C4-2B (cell line): Measurements from ENCODE around the gene MAP1B.

Source experiments
- H3K27ac ChIP-seq: fragments of 450-650 bp; 2 replicates; pipeline ENCODE4 v1.5.1; 2017
- ZFX ChIP-seq: fragments of 450-650 bp; IDR thresholded peaks from 2 replicates; pipeline ENCODE4 v1.6.1; 2017
- TF ChIP-seq, protein P1 (sequence below): fragments of 450-650 bp; conservative IDR thresholded peaks from 2 replicates; pipeline ENCODE4 v1.5.1; 2017; ENCODE audit warnings: mild to moderate bottlenecking

MAP1B gene

DNA sequence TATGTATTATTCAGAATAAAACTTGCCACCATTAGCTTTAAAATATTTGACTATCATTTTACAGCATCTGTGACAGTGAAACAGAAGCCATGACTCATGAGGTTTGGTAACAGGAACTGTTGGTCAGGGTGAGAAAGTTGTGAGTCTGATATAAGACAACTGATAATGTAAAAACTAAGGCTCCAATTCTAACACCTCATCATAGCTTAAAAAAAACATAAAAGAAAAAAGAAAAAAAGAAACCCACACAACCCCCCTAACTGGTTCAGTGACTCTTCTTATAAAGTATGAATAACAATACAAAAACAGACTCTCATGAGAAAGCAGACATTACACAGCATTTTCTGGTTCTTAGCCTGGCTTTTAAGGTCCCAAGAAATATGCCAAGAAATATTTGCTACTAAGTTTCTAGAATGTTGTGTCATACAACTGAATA is 127.0 kb downstream of the MAP1B start:
- no peak overlapping the region for H3K27ac ChIP-seq
- no peak for TF ChIP-seq ZFX
- TF ChIP-seq, protein P1, sequence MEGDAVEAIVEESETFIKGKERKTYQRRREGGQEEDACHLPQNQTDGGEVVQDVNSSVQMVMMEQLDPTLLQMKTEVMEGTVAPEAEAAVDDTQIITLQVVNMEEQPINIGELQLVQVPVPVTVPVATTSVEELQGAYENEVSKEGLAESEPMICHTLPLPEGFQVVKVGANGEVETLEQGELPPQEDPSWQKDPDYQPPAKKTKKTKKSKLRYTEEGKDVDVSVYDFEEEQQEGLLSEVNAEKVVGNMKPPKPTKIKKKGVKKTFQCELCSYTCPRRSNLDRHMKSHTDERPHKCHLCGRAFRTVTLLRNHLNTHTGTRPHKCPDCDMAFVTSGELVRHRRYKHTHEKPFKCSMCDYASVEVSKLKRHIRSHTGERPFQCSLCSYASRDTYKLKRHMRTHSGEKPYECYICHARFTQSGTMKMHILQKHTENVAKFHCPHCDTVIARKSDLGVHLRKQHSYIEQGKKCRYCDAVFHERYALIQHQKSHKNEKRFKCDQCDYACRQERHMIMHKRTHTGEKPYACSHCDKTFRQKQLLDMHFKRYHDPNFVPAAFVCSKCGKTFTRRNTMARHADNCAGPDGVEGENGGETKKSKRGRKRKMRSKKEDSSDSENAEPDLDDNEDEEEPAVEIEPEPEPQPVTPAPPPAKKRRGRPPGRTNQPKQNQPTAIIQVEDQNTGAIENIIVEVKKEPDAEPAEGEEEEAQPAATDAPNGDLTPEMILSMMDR = no peak

DNA sequence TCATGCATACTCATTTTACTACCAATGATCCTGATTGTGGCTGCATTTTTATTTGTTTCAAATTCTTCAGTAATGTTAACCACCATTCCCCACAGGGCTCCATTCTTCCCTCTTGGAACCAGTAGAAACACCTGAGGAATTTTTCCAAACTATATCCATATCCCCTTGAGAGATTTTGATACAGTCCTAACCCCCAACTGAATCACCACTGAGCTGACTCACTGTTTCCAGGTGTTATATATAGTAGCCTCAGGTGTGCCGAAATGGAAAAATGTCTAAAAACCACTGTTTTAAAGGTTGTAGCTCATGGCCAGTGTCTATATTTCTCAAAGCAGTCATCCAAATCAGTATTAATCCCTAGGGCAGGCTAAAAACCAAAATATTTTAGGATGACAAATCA is 127.6 kb downstream of the MAP1B start:
- H3K27ac ChIP-seq = no peak overlapping the region
- TF ChIP-seq, protein P1 = no peak
- TF ChIP-seq ZFX = no peak

DNA sequence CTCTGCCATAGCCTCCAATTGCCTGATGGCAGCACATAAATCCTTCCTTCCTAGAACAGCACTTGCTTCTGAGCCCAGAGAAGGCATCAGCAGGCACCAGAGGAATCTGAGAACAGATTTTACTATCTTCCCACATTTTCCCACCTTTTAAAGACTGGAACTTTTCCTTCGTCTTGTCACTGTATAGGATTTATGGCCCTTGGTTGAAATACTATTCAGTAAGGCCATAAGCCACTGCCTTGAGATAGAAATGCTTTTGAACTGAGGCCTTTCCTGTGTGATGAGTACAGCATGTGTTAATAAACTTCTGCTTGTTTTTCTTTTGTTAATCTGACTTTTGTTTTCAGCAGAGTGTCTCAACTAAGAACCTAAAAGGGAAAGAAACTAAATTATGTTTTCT is 128.4 kb downstream of the MAP1B start:
- no peak overlapping the region for H3K27ac ChIP-seq
- TF ChIP-seq ZFX = no peak
- TF ChIP-seq, protein P1 = no peak

DNA sequence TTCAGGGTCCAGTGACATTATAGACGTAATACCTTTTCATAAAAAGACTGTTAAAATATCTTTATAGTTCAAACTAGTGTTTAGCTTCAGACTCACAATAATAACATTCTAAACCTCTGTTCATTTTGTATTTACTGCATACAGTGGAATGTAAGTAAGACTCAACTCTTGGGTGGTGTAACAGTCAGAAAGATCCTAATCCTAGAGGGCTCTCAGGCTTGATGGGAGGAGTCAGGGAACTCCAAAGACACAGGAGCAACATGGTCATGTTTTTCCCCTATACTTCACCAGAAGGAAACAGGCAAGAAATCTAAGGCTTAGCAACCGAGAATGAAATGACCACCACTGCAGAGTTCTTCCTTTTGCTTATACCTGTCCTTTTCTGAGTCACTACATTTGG is 130.1 kb downstream of the MAP1B start:
- H3K27ac ChIP-seq = no peak overlapping the region
- no peak for TF ChIP-seq ZFX
- TF ChIP-seq, protein P1 = no peak

DNA sequence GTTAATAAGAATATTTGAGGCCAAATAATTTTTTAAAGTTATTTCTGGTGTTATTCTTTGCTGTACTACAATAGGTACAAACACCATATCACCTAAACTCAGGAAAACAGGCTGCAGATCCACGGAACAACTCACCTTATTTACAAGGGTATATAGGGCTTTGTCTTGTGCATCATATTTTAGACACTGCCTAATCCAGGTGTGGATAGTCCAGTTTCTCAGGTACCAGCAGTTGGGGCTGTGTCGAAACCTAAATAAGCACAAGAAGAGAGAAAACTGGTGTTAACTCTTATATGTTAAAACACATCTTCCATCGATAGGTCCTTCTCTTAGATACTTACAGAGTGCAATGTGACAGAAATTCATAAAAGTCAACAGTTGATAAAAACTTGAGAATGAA is 130.6 kb downstream of the MAP1B start:
- H3K27ac ChIP-seq = no peak overlapping the region
- TF ChIP-seq, protein P1 = no peak
- TF ChIP-seq ZFX = no peak

DNA sequence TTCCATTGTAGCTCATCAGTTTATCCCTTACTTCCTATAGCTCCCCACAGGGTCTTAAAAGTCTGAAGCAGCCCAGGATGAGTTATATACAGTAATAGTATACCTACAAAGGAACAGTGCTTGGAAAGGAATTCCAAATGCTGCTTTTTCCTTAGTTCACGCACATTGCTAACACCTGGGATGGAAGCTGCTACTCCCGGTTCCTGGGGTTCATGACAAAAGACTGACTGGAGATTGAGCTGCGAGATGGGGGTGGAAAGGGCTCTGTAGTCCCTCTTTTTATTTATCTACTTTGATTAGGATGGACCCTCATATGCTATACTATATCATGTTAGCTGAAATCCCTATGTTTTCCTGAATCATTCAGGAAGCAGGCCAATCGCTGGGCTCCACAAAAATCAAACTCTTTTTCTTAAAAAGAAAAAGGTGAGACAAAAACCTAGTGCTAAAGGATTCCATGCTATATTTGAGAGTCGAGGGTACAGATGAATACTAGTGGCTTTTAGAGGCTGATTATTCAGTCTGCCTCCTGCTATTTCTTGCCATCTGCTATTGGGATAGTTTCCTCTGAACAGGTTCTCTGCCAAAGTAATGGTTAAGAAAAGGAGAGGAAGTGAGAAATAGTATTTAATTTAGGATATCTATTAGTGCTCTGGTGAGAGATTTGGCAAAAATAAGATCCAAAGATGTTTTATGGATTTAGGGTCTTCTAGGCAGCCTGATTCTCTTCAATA is 131.6 kb downstream of the MAP1B start:
- H3K27ac ChIP-seq = no peak overlapping the region
- TF ChIP-seq, protein P1 = no peak
- no peak for TF ChIP-seq ZFX

DNA sequence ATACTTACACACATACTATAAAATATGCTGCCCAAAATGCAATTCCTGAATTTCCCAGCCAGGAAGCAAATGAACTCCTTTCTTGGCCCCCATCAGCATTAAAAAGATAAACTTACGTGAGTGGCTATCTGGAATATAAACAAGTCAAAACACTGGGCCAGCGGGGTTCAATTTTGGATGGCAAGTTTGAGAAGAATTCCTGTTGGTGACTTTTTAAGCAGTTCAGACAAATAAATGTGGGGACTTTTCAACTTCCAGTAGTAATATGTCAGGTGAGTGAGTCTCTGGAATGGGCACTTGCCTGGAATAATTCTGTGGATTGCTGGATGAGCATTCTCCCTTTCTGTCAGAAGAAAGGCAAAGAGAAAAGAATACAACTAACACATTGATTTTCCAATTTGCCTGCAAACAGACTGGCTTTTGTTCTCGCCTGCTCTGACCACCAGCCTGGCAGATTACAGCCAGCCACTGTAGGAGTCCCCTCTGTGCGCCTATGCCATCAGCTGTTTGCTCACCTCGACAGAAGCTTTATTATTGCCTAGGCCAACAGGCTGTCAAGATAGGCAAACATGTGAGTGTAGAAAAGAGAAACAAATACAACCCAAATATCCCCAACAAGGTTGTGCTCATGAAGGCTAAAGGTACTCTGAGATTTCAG is 134.2 kb downstream of the MAP1B start:
- TF ChIP-seq, protein P1 = no peak
- no peak for TF ChIP-seq ZFX
- H3K27ac ChIP-seq = no peak overlapping the region
